HG02870 (cell line): ENCODE results near the gene GTPBP6.
"Not testable (repeated sequence)": the region's sequence is repeated elsewhere in the genome, so short reads cannot be mapped to it uniquely, and the experiment has no call there.

ENCODE experiments used
- ATAC-seq: cut with Tn5 transposase; IDR thresholded peaks from one replicate; pipeline ENCODE4 v1.9.1; 2021; ENCODE audit warnings: mild to moderate bottlenecking, moderate library complexity; ENCODE audit not compliant: unreplicated experiment

GTPBP6 gene

GRCh38 chrX:352181-352580 is 33.6 kb upstream of the GTPBP6 start:
- no peak for ATAC-seq

DNA sequence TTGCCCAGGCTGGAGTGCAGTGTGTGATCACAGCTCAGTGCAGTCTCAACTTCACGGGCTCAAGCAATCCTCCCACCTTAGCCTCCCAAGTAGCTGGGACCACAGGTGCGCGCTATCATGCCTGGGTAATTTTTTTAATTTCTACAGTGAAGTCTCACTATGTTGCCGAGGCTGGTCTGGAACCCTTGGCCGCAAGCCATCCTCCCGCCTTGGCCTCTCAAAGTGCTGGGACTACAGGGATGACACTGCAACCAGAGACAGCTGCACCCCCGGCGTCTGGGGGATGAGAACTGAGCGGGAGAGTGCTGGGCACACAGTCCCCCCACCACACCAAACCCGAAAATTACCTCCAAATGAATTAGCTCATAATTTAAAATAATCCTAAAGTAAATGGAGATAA is 33.1 kb upstream of the GTPBP6 start:
- ATAC-seq: no peak

DNA sequence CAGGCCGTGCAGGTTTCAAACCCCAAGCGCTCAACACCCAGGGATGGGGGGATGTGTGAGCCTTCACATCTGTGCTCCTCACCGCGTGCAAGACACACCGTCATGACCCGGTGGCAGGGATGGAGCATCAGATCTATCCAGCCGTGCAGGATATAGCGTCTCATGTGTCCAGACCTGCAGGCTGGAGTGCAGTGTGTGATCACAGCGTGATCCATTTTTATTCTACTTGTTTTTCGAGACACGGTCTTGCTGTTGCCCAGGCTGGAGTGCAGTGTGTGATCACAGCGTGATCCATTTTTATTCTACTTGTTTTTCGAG is 32.7 kb upstream of the GTPBP6 start:
- ATAC-seq: not testable (repeated sequence)

GRCh38 chrX:350534-351323 is 32.1 kb upstream of the GTPBP6 start:
- no peak for ATAC-seq

- no peak for ATAC-seq
These were observed 31.5 kb upstream of the GTPBP6 start for GRCh38 chrX:350148-350533.

DNA sequence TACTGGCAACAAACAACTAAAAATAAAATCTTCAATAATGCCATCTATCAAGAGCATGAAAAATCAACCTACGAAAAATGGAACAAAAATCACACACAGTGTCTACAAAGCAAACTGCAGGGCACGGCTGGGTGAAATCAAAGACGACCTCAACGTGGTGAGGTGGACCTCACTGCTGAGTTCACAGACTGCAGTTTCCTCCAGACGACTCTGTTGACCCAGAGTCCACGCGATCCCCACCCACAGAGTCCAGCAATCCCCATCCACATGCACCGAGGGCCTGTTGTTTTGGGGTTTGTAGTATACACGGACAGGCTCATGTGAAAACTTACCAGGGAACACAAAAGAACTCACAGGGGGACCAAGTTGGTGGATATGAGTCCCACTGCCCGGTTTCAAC is 31.1 kb upstream of the GTPBP6 start:
- no peak for ATAC-seq

DNA sequence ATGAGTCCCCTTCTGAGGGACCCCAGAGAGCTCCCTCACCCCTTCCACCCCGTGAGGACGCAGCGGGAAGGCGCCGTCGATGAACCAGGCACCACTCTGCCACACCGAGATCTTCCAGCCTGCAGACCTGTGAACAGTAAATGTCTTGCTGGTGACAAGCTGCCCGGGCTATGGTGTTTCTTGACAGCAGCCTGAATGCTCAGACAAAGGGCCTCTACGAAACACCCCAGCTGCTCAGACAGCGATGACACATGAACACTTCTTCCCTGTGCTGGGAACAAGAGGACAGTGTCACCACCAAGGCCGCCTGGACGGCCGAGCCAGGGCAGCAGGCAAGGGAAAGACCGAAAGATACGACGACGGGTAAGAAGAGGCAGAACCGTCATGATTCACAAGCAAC is 30.6 kb upstream of the GTPBP6 start:
- no peak for ATAC-seq

DNA sequence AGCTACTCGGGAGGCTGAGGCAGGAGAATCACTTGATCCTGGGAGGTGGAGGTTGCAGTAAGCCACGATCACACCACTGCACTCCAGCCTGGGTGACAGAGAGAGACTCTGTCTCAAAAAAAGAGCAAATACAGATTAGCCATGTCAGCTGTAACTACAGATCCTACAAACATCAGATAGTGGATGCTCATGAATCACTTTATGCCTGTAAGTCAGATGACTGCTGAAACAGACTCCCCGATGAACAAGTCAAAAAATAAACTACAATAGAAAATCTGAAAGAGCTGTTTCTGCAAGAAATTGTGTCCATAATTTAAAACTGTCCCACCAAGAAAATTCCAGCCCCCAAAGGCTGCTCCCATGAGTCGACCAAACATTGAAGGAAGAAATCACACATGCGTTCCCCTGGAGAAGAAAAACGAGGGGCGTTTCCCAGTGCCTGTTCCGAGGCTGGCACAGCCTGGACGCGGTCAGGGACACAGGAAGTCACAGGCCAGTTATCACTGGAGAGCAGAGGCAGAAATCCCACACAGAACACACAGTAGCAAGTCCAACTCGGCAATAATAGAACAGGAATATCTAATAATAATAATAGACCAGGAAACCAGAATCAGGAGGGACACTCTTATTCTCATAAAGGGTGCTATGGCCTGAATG is 30.0 kb upstream of the GTPBP6 start:
- no peak for ATAC-seq

GRCh38 chrX:347351-348117 is 28.9 kb upstream of the GTPBP6 start:
- ATAC-seq: no peak

DNA sequence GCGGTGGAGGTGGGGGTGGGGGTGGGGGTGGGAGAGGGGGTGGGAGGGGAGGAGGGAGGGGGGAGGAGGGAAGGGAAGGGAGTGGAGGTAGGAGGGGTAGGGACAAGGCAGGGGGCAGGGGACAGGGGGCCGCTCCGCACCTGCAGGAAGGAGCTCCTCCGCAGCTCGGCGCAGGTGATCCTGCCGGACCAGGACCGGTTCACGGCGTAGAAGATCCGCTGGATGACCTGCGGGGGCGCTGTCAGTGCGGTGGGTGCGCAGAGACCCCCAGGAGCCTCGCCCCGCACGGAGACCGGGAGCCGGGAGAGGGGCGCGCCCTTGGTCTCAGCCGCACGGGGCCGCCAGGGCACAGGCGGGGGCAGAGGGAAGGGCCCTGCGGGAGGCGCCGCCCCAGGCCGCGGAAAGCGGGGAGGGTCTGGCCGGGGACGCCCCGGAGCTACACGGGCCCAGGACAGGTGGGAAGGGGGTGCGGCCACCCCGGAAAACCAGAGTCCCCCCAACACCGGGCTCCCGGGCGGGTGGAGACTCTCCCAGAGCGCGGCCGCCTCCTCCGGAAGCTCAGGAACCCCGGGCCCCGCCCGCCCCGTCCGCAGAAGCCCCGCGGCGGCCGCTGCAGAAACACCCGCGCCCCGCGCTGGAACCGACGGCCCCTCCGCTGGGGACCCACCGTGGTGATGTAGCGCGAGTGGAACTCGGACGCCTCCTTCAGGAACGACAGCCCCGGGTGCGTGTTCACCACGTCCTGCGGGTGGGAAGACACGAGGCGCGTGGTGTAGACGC is 27.6 kb upstream of the GTPBP6 start:
- ATAC-seq: no peak

GRCh38 chrX:345020-345925 is 26.7 kb upstream of the GTPBP6 start:
- ATAC-seq: no peak

- no peak for ATAC-seq
These were observed 25.8 kb upstream of the GTPBP6 start for GRCh38 chrX:344371-344901.

GRCh38 chrX:341541-342101 is 23.0 kb upstream of the GTPBP6 start:
- ATAC-seq: no peak

GRCh38 chrX:340641-341423 is 22.2 kb upstream of the GTPBP6 start:
- ATAC-seq: no peak

- ATAC-seq: no peak
These were observed 21.5 kb upstream of the GTPBP6 start for GRCh38 chrX:340121-340520.

- no peak for ATAC-seq
These were observed 20.3 kb upstream of the GTPBP6 start for GRCh38 chrX:338836-339400.

GRCh38 chrX:338281-338835 is 19.8 kb upstream of the GTPBP6 start:
- ATAC-seq: no peak

GRCh38 chrX:337331-337831 is 18.8 kb upstream of the GTPBP6 start:
- ATAC-seq: no peak
